ENCODE results near the gene RAPGEF1. TPM values are rescaled to one million over a fixed set of nuclear protein-coding genes. Genes with fewer than 3 reads are reported as not detected.

RAPGEF1 gene
- polyA plus RNA-seq, 4 donors = 36.8 to 41.5 (median 40.2) TPM

- no peak for DNase-seq (ENCODE audit: low read depth in 4 of 4, low spot score in 2 of 4)
Observed at GRCh38 chr9:131593091-131593820, 146.6 kb downstream of the RAPGEF1 start.

GRCh38 chr9:131591845-131592208, 148.0 kb downstream of the RAPGEF1 start:
- DNase-seq (ENCODE audit: low read depth in 4 of 4, low spot score in 2 of 4) = no peak

DNA sequence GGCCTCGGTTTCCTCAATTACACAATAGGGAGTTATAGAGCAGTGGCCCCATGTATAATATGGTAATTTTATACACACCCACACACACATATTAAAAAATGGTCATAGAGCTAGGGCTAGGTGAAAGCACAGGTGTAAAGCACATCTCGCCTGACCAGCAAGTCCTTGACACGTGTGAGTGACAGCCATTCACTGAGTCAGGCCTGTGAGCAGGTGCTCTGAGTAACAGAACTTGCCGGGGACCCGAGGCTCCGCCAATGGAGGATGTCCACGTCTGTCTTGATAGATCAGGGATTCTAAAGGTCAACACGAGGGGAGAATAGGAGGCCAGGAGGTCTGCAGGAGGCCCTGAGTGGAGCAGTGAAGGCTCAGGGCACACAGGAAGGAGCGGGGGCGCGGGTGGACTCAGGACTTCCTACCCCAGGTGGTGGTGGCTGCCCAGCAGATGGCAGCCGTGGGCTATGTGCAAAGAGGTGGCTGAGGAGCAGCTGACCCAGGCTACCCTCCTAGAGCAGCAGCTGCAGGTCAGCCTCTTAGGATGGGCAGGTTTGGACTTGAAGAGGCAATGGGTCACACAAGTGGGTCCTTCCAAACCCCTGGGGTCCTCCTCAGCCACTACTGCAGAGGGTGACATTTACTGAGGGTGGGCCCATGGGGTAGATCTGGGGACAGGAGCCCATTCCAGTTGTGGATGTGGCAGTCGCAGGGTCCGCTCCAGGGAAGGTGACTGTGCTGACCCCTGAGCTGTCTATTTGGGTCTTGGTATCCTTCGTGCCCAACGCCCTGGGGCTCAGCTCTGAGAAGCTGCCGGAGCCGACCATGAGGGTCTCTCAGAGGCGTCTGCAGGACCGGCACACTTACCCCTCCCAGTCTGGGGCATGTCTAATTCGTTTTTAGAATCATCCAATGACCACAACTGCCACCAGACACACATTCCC, 148.7 kb downstream of the RAPGEF1 start:
- no peak for DNase-seq (ENCODE audit: low read depth in 4 of 4, low spot score in 2 of 4)

GRCh38 chr9:131590449-131590848, 149.4 kb downstream of the RAPGEF1 start:
- no peak for DNase-seq (ENCODE audit: low read depth in 4 of 4, low spot score in 2 of 4)

DNA sequence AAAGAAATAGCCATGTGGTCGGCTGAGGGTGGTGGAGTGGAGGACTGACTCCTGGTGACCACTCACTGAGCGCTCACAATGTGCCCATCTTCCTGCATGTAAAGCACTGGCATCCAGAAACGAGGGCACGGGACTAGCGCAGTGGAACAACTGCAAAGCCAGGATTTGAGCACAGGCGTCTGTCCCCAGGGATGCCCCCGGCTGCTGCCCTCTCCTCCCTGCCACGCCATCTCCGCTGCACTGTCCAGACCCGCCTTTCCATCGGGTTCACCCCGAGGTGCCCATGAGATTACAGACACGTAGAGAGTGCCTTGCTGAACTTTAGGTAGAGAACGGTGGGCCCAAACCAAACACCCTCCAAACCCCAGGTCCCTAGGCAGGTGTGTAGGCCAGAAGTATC, 149.9 kb downstream of the RAPGEF1 start:
- no peak for DNase-seq (ENCODE audit: low read depth in 4 of 4, low spot score in 2 of 4)

DNA sequence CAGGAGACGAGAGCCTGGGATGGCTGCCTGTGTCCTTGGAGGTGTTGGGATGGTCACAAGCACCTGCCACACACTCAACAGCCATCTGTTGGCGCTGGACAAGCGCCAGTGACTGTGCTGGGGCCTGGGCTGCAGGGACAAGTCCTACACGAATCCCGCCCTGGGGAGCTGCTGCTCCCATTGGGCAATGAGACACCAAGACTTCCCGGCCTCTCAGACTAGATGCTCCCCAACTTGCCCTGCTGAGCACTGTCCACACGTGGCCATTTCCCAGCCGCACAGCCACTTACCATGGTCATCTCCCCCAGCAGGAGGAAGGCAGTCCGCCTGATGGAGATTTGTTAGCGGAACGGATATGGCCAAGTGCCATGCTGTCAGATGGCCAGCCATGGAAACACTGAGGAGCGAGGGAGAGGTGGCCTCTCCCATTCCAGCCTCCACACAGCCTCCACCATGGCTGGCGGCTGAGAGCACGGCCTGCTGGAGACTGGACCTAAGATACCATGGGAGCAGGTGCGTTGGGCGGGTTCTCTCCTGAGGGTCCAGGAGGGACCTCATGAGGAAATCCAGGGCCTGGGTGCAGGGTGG, 150.7 kb downstream of the RAPGEF1 start:
- no peak for DNase-seq (ENCODE audit: low read depth in 4 of 4, low spot score in 2 of 4)

DNA sequence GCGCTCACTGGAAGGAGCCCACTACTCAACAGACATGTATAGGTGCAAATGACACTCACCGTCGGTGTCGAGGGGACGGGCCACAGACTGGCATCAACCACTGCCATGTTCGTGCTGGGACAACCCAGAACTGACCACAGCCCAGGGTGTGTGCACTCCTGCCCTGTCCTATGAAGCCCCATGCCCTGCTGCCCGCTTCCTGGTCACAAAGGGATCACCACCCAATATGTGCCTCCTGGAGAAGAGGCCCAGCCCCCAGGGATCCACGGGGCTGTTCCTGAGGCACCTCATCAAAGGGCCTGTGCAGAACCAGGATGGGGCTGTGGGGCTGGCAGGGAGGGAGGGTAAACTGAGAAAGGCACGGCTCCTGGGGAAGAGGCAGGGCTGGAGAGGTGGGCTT, 151.5 kb downstream of the RAPGEF1 start:
- DNase-seq (ENCODE audit: low read depth in 4 of 4, low spot score in 2 of 4) = no peak

DNA sequence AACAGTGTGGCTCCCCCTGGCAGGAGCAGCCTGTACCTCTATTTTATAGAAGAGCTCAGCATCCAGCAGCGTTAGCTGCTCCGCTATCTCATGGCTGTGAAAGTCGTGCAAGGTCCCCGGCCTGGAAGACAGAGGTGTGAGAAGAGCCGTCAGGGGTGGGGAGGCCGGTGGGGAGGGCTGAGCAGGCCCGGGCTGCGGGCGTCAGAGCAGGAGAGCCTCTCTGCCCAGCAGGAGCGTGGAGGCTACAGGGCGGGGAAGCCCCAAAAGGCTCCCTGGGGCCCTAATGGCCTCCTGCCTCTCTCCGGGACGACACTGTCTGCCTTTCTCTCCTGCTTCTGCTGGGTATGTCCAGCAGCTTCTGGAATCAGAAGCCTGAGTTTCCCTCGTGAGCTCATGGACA, 152.0 kb downstream of the RAPGEF1 start:
- DNase-seq (ENCODE audit: low read depth in 4 of 4, low spot score in 2 of 4) = no peak

DNA sequence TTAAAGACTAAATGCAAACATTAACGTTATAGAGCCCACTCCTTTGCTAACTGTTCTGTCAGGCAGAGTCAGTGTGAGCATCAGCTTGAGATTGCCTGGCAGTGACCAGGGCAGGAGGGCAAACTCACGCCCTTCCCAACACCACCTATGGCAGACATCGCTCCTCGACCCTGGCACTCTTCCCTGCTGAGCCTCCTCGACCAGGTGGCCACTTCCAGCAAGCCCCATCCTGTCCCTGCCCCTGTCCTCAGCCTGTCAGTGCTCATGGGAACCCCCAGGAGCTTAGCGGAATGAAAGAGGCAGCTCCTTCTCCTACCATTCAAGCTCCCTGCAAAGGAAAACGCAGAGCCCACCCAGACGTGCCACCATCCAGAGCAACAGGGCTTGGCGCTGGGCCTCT, 152.5 kb downstream of the RAPGEF1 start:
- no peak for DNase-seq (ENCODE audit: low read depth in 4 of 4, low spot score in 2 of 4)

DNA sequence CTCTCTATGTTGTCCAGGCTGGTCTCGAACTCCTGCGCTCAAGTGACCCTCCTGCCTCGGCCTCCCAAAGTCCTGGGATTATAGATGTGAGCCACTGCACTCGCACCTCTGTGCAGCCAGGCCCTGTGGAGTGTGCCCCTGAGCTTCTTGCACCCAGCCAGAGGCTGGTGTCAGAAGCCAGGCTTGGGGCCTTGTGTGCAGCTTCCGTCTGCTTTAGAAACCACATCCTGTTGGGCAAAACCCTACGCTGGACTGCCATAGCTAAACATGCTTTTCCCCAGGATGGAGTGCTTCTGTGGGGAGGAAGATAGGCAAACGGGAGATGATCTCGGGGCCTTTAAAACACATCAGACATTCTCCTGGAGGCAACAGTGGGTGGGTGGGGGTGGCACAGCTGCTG, 154.5 kb downstream of the RAPGEF1 start:
- no peak for DNase-seq (ENCODE audit: low read depth in 4 of 4, low spot score in 2 of 4)

DNA sequence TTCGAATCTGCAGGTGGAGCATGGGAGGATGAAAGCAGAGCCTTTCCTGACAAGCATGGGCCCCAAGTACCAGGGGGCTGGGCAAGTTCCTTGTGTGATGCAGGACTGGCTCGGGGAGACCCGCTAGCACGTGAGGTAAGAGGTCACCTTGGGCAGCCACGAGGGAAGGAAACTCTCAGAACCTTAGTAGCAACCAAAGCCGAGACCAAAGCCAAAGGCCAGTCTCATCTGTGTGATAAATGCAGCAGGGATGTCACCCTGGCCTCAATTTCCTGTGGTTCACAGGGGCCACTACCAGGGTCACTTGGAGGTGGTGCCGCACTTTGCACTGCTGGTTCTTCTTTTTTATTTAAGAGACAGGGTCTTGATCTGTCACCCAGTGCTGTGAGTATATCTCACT, 155.0 kb downstream of the RAPGEF1 start:
- no peak for DNase-seq (ENCODE audit: low read depth in 4 of 4, low spot score in 2 of 4)

DNA sequence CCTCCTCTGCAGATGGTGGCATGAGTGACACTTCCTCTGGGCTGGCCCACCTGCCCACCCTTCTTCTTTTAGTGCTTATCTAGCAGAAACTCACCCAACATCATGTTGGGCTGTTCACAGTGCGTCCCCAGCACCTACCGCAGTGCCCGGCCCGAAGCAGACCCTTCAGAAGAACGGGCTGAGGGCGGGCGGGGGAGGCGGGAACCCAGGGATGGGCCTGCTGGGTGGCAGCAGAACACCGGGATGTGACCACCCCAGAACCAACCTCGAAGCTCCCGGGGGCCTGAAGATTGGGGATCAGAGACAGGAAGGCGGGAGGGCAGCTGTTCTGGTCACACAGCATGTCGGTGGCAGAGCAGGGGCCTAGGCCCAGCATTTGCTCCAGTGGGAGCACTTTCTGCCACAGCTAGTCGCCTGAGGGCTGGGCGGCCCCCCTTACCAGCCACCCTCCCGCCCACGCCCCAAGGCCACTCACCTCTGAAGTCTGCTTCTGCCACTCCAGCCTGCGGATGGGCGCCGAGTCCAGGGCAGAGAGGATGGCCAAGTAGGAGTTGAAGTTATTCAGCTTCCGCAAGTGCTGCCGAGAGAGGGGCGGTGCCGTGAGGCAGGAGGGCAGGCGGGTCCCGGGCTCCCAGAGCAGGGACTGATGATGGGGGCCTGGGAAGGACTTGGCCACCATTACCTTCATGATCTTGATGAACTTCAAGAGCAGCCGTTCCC, 155.9 kb downstream of the RAPGEF1 start:
- DNase-seq (ENCODE audit: low read depth in 4 of 4, low spot score in 2 of 4) = no peak

DNA sequence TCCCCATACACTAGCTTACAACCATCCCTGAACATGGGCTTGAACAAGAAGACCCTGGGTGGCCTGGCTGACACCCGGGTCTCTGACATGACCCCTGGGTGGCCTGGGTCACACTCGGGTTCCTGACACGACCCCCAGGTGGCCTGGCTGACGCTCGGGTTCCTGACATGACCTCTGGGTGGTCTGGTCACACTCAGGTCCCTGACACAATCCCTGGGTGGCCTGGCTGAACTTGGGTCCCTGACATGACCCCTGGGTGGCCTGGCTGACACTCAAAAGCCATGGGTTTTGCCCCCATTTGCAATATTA, 156.6 kb downstream of the RAPGEF1 start:
- DNase-seq (ENCODE audit: low read depth in 4 of 4, low spot score in 2 of 4) = no peak

DNA sequence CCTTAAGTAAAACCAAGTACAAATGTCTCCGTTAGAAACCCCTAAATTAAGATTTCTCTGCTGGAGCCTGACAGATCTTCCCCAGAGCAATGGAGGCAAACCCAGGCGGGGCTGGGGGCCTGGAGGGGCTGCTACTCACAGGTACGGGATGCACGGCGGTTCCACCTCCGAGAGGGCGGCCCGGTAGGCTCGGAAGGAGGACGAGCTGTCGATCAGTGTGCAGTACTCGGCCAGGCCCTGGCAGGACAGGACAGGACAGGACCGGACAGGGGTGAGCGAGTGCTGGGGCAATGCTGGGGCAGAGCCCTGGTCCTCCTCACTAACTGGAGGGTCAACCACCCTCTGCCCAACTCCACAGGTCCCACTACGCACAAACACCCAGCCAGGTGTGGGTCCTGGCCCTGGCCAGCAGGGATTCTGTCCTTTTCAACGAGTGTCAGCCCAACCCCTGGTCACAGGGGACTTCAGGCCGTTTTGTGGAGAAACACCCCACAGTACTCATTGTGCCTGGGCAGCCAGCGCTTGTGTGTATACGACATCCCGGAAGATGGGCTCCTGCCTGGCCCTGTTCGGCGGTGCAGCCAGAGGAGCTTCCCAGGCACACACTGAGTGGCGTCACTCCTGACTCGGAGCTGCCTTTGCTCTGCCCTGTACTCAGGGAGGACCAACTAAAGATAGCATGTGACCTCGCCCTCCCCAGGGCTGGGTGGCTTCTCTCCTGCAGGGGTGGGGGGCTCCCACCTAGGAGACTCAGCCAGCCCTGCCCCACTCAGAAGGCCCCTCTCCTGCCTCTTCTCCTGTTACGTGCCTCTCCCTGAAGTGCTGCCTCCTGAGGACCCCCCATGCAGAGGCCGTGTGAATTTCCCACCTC, 157.2 kb downstream of the RAPGEF1 start:
- DNase-seq (ENCODE audit: low read depth in 4 of 4, low spot score in 2 of 4) = no peak

GRCh38 chr9:131582056-131582455, 157.8 kb downstream of the RAPGEF1 start:
- no peak for DNase-seq (ENCODE audit: low read depth in 4 of 4, low spot score in 2 of 4)

GRCh38 chr9:131580358-131580757, 159.5 kb downstream of the RAPGEF1 start:
- no peak for DNase-seq (ENCODE audit: low read depth in 4 of 4, low spot score in 2 of 4)

DNA sequence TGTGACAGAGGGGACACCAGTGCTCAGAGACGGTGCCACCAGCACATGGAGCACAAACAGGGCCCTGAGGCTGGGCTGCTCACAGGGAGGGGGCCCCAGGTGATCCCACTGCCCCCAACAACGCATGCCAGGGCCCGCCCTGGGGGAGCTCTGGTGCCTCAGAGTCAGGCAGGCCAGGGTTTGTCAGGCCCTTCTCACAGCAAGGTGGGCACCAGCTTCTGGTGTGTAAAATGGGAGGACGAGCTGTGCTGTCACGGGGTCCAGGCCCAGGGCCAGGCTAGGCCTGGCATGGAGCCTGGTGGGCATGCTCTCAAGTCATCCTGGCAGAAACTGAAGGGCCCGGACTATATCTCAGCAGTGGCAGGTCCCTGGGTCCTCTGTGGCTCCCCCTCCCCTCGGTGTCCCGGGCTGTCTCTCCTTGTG, 160.1 kb downstream of the RAPGEF1 start:
- no peak for DNase-seq (ENCODE audit: low read depth in 4 of 4, low spot score in 2 of 4)

- DNase-seq (ENCODE audit: low read depth in 4 of 4, low spot score in 2 of 4) = no peak
Observed at GRCh38 chr9:131578731-131579504, 161.0 kb downstream of the RAPGEF1 start.

DNA sequence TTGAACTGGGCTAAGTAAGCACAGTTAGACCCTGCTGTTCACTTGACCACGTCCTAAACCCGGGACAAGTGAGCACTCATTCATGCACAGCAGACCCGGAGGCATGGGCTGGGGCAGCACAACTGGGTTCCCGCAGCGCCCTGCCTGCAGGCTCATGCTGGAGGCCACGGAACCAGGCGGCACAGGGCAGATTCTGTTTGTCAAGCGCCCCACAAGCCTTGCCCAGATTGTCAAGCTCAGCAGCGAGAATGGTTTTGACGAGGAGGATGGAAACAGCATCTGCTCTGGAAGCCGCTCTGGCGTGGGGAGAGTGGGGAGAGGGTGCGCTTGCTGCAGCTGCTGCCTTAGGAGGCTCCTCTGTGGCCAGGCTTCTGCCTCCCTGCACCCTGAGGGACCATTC, 161.9 kb downstream of the RAPGEF1 start:
- DNase-seq (ENCODE audit: low read depth in 4 of 4, low spot score in 2 of 4) = no peak

Data from left renal cortex interstitium (tissue), 4 donors.